GM12874 (cell line): ENCODE results near the gene MNT.
A peak's percentile ranks its signal among the peaks of the same experiment; 100 is the strongest.

Source experiments
- CTCF ChIP-seq: IDR thresholded peaks from 2 replicates; pipeline ENCODE4 v1.5.1; 2011; ENCODE audit warnings: low read depth, mild to moderate bottlenecking, control low read depth, low read length, moderate library complexity; ENCODE audit not compliant: insufficient read depth

Gene MNT

GRCh38 chr17:2336215-2336851 lies 64.5 kb downstream of the MNT start, which contains the start of gene TSR1:
Gene TSR1 (minus strand): TSS chr17:2336457. CDS start chr17:2336427, 30 bp downstream.
- TF ChIP-seq CTCF = 0 out of 2 replicates have a peak, but pooled peaks have one; percentile 32

GRCh38 chr17:2335726-2336214 lies 65.1 kb downstream of the MNT start:
- no peak for TF ChIP-seq CTCF
